ENCODE data around the gene ZNF783.
"Not testable (repeated sequence)": the region's sequence is repeated elsewhere in the genome, so short reads cannot be mapped to it uniquely, and the experiment has no call there.

The ZNF783 gene

DNA sequence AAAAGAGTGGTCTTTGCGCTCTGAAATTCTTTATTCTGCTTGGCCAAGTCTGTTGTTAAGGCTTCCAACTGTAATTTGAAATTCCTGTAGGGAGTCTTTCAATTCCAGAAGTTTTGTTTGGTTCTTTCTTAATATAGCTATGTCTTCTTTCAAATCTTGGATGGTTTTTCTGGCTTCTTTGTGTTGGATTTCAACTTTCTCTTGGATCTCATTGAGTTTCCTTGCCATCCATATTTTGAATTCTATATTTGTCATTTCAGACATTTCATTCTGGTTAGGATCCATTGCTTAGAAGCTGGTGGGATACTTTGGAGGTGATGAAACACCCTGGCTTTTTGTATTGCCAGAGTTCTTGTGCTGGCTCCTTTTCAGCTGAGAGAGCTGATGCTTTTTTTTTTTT is 55.5 kb downstream of the ZNF783 start:
- Histone ChIP-seq H3K27me3 (ENCODE audit: insufficient read depth, low read length) (peaks cover 31% of the 10 kb centered on the region; the same call in 1 of the 2 replicates), H3K79me2 (ENCODE audit: control insufficient read depth, insufficient read depth, low read length, unreplicated experiment) (no peaks in the 10 kb centered on the region), H3K36me3 (ENCODE audit: insufficient read depth, low read length) (no peaks in the 10 kb centered on the region), H3K27ac (ENCODE audit: low read depth, low read length) (no peak overlapping the region), H3K4me3 (ENCODE audit: low read depth, low read length) (no peak overlapping the region), H2AFZ (ENCODE audit: low read length, unreplicated experiment) (no peak overlapping the region), H3K4me1 (ENCODE audit: control insufficient read depth, insufficient read depth, low read length, unreplicated experiment) (no peaks in the 10 kb centered on the region)

DNA sequence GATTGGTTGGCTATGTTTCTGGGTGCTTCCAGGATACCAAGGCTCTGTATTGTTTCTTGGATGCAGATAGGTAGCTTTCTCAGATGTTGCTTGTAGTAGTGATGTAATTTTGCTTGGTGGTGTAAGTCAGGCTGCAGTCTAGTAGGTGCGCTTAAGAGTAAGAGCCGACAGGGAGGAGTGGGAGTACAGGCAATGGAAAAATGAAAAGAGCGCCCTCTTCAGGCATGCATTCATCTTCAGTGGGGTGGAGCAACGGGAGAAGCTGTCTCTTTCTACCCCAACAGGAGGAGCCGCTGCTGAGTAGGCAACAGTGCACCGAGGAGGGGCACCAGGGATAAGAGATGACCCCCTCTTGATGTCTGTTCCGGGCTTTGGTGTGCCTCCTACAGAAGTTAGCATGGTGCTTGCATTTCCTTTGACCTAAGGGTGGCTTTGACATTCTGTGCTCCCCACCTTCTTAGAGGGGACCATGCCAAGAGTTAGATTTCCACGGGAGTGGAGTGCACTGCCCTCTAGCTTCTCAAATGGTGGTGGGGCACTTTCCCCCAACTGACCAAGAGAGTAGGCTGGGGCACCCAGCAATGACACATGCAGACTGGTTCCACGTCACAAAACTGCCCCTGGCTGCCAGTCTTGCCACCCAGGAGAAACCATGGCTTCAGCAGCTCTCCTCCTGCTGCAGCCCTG is 56.1 kb downstream of the ZNF783 start:
- no peaks in the 10 kb centered on the region for H3K79me2 ChIP-seq (ENCODE audit: control insufficient read depth, insufficient read depth, low read length, unreplicated experiment)
- H3K36me3 ChIP-seq (ENCODE audit: insufficient read depth, low read length), result no peaks in the 10 kb centered on the region
- H3K4me1 ChIP-seq (ENCODE audit: control insufficient read depth, insufficient read depth, low read length, unreplicated experiment), result no peaks in the 10 kb centered on the region
- H2AFZ ChIP-seq (ENCODE audit: low read length, unreplicated experiment), result no peak overlapping the region
- H3K4me3 ChIP-seq (ENCODE audit: low read depth, low read length), result no peak overlapping the region
- H3K27me3 ChIP-seq (ENCODE audit: insufficient read depth, low read length), result peaks cover 31% of the 10 kb centered on the region; the same call in 1 of the 2 replicates
- no peak overlapping the region for H3K27ac ChIP-seq (ENCODE audit: low read depth, low read length)

DNA sequence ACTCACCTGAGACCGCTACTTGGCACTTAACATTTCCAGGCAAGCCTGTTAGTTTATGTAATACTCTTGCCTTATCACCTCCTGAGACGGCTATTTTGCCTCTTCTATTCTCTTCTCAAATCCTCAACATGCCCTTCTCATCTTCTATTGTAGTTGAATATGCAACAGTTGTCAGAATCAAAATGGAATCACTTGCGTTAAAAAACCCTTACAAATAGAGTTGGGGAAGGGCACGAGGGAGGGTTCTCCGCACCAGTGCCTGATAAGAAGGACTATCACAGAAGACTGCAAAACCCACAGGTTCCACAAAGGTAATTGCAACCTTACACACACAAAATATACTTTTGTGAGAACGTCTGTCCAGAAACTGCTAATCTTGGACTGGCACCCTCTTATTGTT is 57.4 kb downstream of the ZNF783 start:
- no peaks in the 10 kb centered on the region for H3K36me3 ChIP-seq (ENCODE audit: insufficient read depth, low read length)

DNA sequence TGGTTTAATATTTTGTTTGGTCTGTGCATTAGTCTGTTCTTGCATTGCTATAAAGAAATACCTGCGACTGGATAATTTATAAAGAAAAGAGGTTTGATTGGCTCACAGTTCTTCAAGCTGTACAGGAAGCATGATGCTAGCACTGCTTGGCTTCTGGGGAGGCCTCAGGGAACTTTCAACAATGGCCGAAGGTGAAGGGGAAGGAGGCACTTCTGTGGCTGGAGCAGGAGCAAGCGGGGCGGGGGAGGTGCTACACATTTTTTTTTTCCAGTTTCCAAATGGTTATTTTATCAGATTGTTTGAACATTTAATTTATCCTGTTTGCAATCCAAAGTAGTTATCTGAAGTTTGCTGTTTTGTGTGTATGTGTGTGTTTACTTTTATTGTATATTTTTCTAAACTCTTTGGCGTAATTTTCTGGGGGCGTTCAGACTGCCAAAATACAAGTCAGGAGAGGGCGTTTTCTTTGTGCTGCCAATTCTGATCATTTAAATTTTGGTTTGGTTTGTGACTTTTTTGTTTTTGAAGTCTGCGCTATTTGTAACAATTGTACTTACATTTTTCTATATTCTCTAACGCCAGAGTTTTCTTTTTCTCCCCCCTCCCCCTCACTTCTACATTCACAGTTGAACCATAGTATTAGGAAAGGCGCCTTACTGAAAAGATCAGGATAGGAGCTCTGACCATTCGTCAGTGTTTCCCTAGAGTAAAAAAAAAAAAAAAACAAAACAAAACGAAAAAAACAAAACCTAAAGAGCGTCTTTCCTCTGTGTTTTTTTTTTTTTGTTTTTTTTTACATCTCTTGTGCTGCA is 58.5 kb downstream of the ZNF783 start:
- Histone ChIP-seq H2AFZ (ENCODE audit: low read length, unreplicated experiment) (peak overlapping the region; percentile 99), H3K4me1 (ENCODE audit: control insufficient read depth, insufficient read depth, low read length, unreplicated experiment) (no peaks in the 10 kb centered on the region), H3K4me3 (ENCODE audit: low read depth, low read length) (peak overlapping the region; percentile 89; the same call in 1 of the 2 replicates)

More for the DNA sequence above, 57.4 kb downstream of the ZNF783 start:
- Histone ChIP-seq H3K79me2 (ENCODE audit: control insufficient read depth, insufficient read depth, low read length, unreplicated experiment) (no peaks in the 10 kb centered on the region), H2AFZ (ENCODE audit: low read length, unreplicated experiment) (no peak overlapping the region), H3K27me3 (ENCODE audit: insufficient read depth, low read length) (peaks cover 31% of the 10 kb centered on the region; the same call in 1 of the 2 replicates), H3K4me1 (ENCODE audit: control insufficient read depth, insufficient read depth, low read length, unreplicated experiment) (no peaks in the 10 kb centered on the region), H3K4me3 (ENCODE audit: low read depth, low read length) (no peak overlapping the region), H3K27ac (ENCODE audit: low read depth, low read length) (no peak overlapping the region)

DNA sequence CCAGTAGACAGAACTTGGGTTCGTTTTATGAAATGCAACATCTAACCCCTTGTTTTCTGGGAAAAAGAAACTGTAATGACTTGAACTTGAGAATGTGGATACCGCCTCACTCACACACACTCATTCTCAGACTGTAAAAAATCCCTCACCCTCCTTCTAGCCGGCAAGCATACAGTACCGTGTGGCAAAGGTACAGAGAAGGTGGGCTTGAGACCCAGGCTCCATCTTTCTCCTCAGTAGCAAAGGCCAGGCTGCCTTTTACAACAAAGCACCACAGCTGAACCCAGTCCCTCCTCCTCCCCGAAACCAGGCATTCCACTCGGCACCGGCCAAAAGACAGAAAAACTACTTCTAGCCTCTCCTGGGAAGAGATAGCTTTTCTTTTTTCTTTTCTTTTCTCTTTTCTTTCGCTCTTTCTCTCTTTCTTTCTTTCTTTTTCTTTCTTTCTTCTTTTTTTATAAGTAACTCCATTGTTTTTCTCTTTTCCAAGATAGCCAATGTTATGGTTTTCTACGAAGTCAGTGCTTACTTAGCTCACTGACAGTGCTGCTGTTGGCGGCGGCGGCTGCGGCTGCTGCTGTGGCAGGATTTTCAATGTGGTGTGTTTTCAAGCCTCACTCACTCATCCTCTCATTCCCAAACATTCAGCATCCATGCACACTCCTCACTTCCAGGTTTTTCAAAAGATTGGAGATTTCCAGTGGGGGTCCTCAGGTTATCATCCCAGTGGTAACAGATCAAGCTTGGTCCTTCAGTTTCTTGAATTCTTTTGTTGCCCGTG is 59.3 kb downstream of the ZNF783 start:
- Histone ChIP-seq H3K4me3 (ENCODE audit: low read depth, low read length) (peak overlapping the region; percentile 89), H3K27ac (ENCODE audit: low read depth, low read length) (peak overlapping the region; percentile 67; the same call in 1 of the 2 replicates), H2AFZ (ENCODE audit: low read length, unreplicated experiment) (peak overlapping the region; percentile 99), H3K27me3 (ENCODE audit: insufficient read depth, low read length) (peaks cover 25% of the 10 kb centered on the region; the same call in 1 of the 2 replicates)
- not testable (repeated sequence) for H3K79me2 ChIP-seq (ENCODE audit: control insufficient read depth, insufficient read depth, low read length, unreplicated experiment); H3K4me1 ChIP-seq (ENCODE audit: control insufficient read depth, insufficient read depth, low read length, unreplicated experiment); H3K36me3 ChIP-seq (ENCODE audit: insufficient read depth, low read length)

More for the DNA sequence above, 58.5 kb downstream of the ZNF783 start:
- H3K36me3 ChIP-seq (ENCODE audit: insufficient read depth, low read length), result no peaks in the 10 kb centered on the region
- no peaks in the 10 kb centered on the region for H3K79me2 ChIP-seq (ENCODE audit: control insufficient read depth, insufficient read depth, low read length, unreplicated experiment)
- no peak overlapping the region for H3K27ac ChIP-seq (ENCODE audit: low read depth, low read length)
- H3K27me3 ChIP-seq (ENCODE audit: insufficient read depth, low read length), result peaks cover 27% of the 10 kb centered on the region; the same call in 1 of the 2 replicates

DNA sequence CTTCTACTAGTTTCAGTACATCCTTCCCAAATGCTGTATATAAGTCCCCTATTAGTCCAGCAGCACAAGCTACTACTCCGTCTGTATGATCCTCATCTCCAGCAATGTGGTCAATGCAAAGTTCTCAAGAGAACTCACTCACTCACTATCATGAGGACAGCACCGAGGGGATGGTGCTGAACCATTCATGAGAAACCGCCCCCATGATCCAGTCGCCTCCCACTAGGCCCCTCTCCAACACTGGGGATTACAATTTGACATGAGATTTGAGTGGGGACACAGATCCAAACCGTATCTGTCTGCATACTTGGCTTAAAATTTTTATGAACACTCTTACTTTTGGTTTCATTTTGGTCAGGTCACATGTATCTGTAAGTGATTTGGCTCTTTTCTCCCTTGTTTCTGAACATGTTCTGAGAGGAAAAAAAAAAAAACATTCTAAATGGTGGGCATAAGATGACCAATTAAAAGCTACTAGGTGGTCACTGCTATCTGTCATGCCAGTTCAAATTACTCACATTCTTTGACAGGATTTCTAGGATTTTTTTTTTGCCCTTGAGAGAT is 60.1 kb downstream of the ZNF783 start:
- H3K4me3 ChIP-seq (ENCODE audit: low read depth, low read length), result peak overlapping the region; percentile 89

DNA sequence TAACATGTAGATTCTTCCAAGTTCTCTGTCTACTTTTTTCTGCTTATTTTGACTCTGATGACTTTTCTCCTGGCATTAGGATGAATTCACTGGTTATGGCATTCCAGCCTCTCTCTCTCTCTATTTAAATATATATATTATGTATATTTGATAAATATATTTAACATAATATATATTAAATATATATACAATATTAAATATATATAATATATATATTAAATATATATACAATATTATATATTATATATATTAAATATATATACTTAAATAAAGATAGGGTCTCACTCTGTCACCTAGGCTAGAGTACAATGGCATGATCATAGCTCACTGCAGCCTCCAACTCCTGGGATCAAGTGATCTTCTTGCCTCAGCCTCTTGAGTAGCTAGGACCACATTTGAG is 60.7 kb downstream of the ZNF783 start:
- Histone ChIP-seq H3K4me3 (ENCODE audit: low read depth, low read length) (peak overlapping the region; percentile 89), H2AFZ (ENCODE audit: low read length, unreplicated experiment) (peak overlapping the region; percentile 99), H3K27me3 (ENCODE audit: insufficient read depth, low read length) (peaks cover 12% of the 10 kb centered on the region; the same call in 1 of the 2 replicates), H3K27ac (ENCODE audit: low read depth, low read length) (peak overlapping the region; percentile 67), H3K36me3 (ENCODE audit: insufficient read depth, low read length) (no peaks in the 10 kb centered on the region), H3K4me1 (ENCODE audit: control insufficient read depth, insufficient read depth, low read length, unreplicated experiment) (no peaks in the 10 kb centered on the region), H3K79me2 (ENCODE audit: control insufficient read depth, insufficient read depth, low read length, unreplicated experiment) (no peaks in the 10 kb centered on the region)

More for the DNA sequence above, 60.1 kb downstream of the ZNF783 start:
- H3K4me1 ChIP-seq (ENCODE audit: control insufficient read depth, insufficient read depth, low read length, unreplicated experiment), result no peaks in the 10 kb centered on the region
- peaks cover 19% of the 10 kb centered on the region; the same call in 1 of the 2 replicates for H3K27me3 ChIP-seq (ENCODE audit: insufficient read depth, low read length)
- H2AFZ ChIP-seq (ENCODE audit: low read length, unreplicated experiment), result peak overlapping the region; percentile 99
- no peaks in the 10 kb centered on the region for H3K79me2 ChIP-seq (ENCODE audit: control insufficient read depth, insufficient read depth, low read length, unreplicated experiment)
- H3K36me3 ChIP-seq (ENCODE audit: insufficient read depth, low read length), result no peaks in the 10 kb centered on the region
- H3K27ac ChIP-seq (ENCODE audit: low read depth, low read length), result peak overlapping the region; percentile 67

DNA sequence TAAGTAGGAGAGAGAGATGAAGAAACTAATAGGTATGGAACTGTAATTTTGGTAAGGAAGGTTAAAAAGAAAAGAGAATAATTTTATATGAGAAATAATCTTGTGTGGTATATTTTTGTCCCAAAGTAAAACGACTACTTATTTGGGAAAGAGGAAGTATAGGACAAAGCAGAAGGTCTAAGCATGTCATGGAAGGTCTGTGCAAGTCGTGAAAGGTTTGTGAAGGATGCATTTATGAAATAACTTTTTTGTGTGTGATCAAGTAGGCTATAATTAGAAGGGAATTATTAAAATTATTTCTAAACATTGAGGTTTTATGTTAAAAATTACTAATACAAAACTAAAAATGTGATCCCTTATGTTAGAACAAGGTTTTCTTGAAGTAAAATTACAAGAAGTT is 63.3 kb downstream of the ZNF783 start:
- Histone ChIP-seq H2AFZ (ENCODE audit: low read length, unreplicated experiment) (no peak overlapping the region), H3K27ac (ENCODE audit: low read depth, low read length) (no peak overlapping the region), H3K36me3 (ENCODE audit: insufficient read depth, low read length) (no peaks in the 10 kb centered on the region)

DNA sequence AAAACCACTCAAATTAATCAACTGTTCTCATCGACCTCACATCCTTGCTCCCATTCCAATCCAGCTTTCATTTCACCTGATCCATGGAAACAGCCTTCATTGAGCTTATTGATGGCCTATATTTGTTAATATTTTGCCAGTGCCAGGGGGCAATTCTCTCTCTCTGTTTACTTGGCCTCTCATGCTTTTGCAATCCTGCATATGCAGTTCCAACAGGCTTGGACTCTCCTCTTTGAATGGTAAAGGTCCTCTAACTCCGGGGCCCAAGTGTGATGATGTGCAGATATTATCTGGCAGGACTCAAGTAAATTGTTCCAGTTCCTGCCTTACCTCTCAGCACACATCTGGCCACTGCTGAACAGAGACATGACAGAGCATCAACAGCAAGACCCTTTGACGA is 67.3 kb downstream of the ZNF783 start:
- Histone ChIP-seq H3K36me3 (ENCODE audit: insufficient read depth, low read length) (no peaks in the 10 kb centered on the region), H2AFZ (ENCODE audit: low read length, unreplicated experiment) (no peak overlapping the region), H3K79me2 (ENCODE audit: control insufficient read depth, insufficient read depth, low read length, unreplicated experiment) (no peaks in the 10 kb centered on the region), H3K4me3 (ENCODE audit: low read depth, low read length) (no peak overlapping the region), H3K4me1 (ENCODE audit: control insufficient read depth, insufficient read depth, low read length, unreplicated experiment) (no peaks in the 10 kb centered on the region), H3K27me3 (ENCODE audit: insufficient read depth, low read length) (peaks cover 4% of the 10 kb centered on the region; the same call in 1 of the 2 replicates), H3K27ac (ENCODE audit: low read depth, low read length) (no peak overlapping the region)

More for the DNA sequence above, 63.3 kb downstream of the ZNF783 start:
- Histone ChIP-seq H3K27me3 (ENCODE audit: insufficient read depth, low read length) (peaks cover 2% of the 10 kb centered on the region; the same call in 1 of the 2 replicates), H3K4me1 (ENCODE audit: control insufficient read depth, insufficient read depth, low read length, unreplicated experiment) (no peaks in the 10 kb centered on the region), H3K79me2 (ENCODE audit: control insufficient read depth, insufficient read depth, low read length, unreplicated experiment) (no peaks in the 10 kb centered on the region), H3K4me3 (ENCODE audit: low read depth, low read length) (no peak overlapping the region)

DNA sequence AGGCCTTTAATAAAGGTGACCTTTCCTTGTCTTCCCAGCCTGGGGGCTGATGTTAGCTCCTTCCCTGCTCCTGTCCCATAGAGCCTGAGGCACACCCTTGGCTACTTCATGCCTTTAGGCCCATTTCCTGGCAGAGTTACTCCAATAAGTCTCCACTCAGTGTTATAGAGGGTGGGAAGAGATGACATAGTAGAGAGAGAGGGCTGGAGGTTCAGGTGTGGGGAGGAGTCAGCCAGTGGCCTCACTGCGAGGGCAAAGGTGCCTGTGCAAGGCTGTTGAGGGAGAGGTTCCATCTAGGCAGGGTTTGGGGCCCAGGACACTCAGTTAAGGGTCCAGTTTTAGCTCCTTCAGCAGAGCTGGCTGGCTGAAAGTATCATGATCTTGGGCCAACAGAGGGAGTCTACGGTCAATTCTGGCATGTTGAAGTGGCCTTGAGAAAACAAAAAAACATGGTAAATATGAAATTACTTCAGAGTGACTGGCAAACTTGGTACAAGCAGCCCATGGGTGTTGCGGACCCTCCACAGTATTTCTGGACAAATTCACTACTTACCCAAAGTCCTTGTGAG is 67.9 kb downstream of the ZNF783 start:
- Histone ChIP-seq H3K27me3 (ENCODE audit: insufficient read depth, low read length) (peaks cover 4% of the 10 kb centered on the region; the same call in 1 of the 2 replicates), H3K4me1 (ENCODE audit: control insufficient read depth, insufficient read depth, low read length, unreplicated experiment) (no peaks in the 10 kb centered on the region), H3K36me3 (ENCODE audit: insufficient read depth, low read length) (no peaks in the 10 kb centered on the region), H3K79me2 (ENCODE audit: control insufficient read depth, insufficient read depth, low read length, unreplicated experiment) (no peaks in the 10 kb centered on the region), H2AFZ (ENCODE audit: low read length, unreplicated experiment) (no peak overlapping the region), H3K27ac (ENCODE audit: low read depth, low read length) (no peak overlapping the region), H3K4me3 (ENCODE audit: low read depth, low read length) (no peak overlapping the region)

Data from ACC112 (cell line).